OCI-LY1 (cell line): ENCODE results near the gene CNPY4.

Experiments
- EZH2 ChIP-seq: fragments of 200-600 bp; sonication (generic), shearing (Covaris generic); IDR thresholded peaks from 2 replicates; pipeline ENCODE4 v1.8.0; 2017; ENCODE audit warnings: borderline replicate concordance, mixed run types, mild to moderate bottlenecking, antibody characterized with exemption, low read length, moderate library complexity, mixed read lengths
- TF ChIP-seq, protein P1 (sequence below): fragments of 200-600 bp; sonication (generic), shearing (Covaris generic); IDR thresholded peaks from 2 replicates; pipeline ENCODE4 v1.5.1; 2017; ENCODE audit warnings: mild to moderate bottlenecking, antibody characterized with exemption, low read length, moderate library complexity, mixed read lengths

DNA sequence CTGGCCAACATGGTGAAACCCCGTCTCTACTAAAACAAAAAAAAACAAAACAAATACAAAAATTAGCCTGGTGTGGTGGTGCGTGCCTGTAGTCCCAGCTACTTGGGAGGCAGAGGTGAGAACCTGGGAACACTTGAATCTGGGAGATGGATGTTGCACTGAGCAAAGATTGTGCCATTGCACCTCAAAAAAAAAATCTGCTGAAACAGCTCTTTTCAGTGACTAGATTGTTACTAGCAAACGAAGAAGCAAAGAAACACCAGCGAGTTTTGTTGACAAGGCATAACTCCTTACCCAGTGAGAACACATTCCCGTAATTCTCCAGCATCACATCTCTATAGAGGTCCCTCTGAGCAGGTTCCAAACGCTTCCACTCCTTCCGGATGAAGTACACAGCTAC lies 44.6 kb upstream of the CNPY4 start:
- TF ChIP-seq, protein P1, sequence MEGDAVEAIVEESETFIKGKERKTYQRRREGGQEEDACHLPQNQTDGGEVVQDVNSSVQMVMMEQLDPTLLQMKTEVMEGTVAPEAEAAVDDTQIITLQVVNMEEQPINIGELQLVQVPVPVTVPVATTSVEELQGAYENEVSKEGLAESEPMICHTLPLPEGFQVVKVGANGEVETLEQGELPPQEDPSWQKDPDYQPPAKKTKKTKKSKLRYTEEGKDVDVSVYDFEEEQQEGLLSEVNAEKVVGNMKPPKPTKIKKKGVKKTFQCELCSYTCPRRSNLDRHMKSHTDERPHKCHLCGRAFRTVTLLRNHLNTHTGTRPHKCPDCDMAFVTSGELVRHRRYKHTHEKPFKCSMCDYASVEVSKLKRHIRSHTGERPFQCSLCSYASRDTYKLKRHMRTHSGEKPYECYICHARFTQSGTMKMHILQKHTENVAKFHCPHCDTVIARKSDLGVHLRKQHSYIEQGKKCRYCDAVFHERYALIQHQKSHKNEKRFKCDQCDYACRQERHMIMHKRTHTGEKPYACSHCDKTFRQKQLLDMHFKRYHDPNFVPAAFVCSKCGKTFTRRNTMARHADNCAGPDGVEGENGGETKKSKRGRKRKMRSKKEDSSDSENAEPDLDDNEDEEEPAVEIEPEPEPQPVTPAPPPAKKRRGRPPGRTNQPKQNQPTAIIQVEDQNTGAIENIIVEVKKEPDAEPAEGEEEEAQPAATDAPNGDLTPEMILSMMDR, result no peak
- TF ChIP-seq EZH2, result no peak
